ENCODE data around the gene DDX3X.

The DDX3X gene

DNA sequence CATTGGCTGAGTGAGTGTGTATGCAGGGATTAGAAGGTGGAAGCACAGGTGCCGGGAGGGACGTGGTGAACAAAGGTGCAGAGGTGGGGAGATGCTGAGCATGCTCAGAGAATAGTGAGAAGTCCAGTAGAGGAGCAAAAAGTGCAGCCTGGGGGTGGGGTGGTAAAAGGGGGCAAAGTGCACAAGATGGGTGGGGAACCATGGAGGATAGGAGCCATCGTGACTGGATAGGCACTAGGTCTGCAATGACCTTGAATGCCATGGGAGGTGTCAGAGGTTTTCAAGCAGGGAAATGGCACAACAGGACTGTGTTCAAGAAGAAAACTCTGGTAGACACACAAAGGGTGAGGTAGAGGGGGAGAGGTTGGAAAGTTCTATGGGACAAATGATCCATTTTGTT is 6.6 kb upstream of the DDX3X start:
- no peak for DNase-seq (ENCODE audit: low read depth, low spot score)

DNA sequence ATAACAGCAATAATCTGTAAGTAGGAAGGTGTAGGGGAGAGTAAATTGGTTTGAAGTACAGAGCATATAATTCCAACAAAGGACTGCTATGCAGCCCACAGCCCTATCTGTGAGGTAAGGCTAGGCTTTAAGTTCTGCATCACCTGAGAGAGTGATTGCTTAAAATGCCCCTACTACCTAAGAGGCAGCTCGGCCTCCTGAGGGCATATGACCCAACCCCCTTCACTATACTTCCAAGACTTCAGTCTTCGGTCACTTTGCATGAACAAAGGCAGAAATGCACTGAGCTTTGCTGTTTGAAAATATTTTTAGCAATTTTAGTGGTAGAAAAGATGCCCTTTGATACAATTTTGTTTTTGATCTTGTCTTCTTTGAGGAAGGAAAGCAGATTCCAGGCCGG is 4.9 kb upstream of the DDX3X start:
- no peak for DNase-seq (ENCODE audit: low read depth, low spot score)

DNA sequence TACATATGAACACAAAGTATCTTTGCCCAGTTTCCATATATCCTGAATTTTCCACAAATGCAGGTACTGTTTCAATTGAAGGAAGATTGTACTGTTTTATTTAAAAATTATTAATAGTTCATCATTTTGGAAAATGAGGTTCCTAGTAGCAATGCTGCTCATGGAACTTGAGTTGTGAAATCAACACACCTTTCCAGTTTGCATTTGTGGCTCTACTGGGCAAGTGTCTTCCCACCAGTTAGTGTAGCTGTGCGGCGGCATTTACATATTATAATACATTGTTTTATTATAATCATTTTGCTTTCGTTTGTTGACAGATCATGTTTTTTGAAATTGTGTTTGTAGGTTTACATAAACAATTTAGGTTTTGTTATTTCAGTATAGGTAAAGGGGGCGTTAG is 2.0 kb upstream of the DDX3X start:
- DNase-seq (ENCODE audit: low read depth, low spot score) = no peak

DNA sequence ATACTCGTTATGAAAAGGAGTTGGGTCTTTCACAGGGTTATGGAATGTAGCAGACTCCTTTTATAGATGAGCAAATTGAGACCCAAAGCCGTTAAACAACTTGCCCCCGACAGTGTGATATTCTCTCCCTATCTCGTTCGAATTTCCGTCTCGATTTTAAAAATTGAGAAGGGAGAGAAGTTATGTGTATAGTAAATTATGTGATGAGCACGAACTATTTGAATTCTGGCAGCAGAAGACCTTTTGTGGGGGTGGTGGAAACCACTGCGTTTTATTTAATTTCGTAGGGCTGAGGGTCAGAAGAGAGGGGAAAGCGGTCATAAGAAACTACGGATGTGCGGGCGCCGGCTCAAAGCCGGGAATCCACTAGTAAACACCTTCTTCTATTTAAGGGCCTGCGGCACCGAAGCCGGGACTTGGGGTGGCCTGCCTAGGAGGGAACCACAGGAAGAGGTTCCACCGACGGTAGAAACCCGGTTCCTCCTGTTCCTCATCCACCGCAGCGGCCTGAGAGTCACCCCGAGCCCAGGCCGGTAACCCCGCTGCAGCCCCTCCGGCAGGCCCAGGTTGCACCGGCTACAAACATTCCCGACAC is 1.5 kb upstream of the DDX3X start:
- DNase-seq (ENCODE audit: low read depth, low spot score) = no peak

DNA sequence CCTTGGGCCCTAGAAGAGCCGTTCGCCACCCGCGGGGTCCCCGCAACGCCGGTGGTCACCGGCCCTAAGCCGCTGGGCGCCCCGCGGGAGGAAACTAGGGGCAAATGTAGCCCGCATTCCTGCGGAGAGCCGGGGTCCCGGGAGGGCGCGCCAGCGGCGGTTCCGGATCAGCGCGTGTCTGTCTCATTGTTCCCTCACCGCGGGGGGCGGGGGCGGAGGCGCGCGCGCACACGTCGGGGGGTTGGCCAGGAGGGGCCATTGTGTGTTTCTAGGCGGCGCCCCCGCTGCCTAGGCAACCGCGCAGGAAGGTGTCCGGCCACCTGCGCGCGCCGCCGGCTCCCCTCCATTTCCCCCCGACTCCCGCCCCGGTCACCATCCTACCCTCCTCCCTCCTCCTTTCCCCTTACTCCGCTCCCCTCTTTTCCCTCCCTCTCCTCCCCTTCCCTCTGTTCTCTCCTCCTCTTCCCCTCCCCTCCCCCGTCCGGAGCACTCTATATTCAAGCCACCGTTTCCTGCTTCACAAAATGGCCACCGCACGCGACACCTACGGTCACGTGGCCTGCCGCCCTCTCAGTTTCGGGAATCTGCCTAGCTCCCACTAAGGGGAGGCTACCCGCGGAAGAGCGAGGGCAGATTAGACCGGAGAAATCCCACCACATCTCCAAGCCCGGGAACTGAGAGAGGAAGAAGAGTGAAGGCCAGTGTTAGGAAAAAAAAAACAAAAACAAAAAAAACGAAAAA is 789 bp upstream of the DDX3X start:
- DNase-seq (ENCODE audit: low read depth, low spot score) = peak; percentile 66

DNA sequence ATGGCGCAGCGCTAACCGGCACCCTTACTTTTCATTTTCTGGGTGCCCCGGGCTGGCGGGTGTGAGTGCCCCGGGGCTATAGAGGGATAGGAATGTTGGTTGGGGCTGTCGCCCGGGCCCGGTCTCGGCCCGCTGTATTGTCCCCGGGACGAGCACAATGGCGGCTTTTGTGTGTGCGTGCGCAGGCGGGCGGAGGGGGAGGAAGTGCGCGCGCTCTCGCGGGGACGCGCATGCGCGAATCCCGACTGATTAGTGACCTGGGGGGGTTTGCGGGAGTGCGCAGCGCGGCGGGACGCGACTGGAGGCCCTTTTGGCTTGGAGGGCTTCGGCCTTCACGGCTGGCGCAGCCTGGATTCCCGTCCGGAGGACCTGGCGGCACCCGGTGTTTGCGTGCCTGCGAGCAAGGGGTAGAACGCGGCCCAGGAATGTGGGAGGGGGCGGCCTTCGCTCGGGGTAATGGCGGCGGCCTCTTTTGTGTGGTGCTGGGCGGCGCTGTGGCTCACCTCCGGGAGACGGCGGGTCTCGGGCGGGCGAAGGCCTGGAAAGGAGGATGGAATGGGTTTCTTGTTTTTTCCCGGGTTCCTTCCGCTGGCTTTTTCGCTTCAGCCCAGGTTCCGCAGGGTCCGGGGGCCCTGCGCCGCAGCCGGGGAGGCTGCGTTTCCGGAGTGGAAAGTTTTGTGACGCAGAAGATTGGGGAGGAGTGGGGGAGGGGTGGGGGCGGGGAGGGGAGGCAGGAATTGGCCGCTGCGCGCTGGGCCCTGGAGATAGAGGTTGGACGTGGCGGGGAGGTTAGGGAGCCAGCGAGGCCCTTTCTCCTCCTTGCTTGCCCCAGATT is 618 bp downstream of the DDX3X start:
- DNase-seq (ENCODE audit: low read depth, low spot score) = peak; percentile 44

DNA sequence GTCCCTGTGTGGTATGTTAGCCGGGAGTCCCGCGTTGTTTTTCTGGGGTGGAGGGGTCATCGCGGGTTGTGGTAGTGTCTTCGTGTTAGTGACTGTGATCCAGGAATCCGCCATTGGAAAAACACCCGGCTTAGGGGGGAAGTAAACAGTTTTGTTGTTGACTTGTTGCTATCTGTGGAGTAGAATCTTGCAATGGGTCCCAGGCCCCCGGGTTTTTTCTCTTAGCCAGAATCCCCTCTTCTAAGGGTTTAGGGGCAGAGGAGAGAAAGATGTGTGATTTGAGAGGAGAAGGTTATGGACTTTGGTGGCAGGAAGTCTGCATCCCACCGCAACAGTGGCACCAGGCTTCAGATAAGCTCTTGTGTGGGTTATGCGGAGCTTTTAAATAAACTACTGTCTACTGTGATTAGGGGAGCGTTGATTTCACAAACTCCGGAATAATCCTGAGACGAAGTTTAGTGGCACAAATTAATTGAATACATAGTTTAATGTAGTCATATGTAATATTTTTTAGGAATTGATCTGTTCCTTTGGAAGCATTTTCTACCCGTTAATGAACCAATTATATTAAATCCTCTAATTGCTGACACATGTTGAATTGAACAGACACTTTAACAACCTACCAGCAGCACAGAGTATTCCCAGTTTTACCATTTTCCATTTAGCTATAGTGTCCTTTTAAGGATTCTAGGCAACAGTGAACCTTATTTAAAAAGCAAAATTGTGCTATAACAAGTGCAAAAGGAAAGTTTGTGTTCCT is 1.4 kb downstream of the DDX3X start:
- DNase-seq (ENCODE audit: low read depth, low spot score) = no peak

DNA sequence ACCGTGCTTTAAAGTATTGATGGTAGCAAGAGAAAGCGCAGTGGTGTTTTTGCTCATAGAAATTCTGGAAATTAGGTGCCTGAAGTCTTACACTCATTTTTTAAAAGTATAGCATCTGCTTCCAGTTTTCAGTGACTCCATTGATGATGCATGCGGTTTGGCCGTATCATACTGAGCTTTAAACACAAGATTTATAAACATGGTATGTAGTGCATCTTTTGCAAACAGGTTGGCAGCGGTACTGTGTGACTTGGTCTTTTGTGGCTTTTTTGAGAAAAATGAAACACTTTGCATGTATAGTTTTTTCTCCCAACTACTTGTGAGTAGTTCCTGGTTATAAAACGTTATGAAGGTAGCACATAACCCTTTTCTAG is 2.0 kb downstream of the DDX3X start:
- no peak for DNase-seq (ENCODE audit: low read depth, low spot score)

DNA sequence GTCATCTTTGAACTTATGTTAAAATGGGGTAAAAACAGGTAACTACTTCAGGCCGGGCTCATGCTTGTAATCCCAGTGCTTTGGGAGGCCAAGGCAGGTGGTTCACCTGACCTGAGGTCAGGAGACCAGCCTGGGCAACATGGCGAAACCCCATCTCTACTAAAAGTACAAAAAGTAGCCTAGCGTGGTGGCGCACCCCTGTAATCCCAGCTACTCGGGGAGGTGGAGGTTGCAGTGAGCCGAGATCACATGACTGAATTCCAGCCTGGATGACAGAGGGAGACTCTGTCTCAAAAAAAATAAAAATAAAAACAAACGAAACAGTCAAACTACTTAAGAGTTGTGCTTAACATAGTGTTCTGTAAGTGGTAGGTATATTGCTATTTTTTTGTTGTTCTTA is 2.5 kb downstream of the DDX3X start:
- DNase-seq (ENCODE audit: low read depth, low spot score) = no peak

DNA sequence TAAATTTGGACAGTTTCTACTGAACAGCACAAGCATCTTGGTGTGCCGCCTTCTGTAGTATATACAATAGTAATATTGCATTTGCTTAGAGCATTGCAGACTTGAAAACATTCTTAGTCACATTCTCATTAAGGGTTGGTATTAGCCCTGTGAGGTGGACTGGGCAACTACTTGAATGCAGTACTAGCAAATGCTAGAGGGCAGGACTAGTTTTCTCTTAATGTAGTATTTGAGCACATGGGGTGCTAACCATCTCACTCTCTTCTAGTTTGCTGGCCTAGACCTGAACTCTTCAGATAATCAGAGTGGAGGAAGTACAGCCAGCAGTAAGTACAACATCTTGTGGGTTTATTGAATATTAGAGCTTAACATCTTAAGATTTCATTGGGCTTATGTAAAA is 3.2 kb downstream of the DDX3X start:
- no peak for DNase-seq (ENCODE audit: low read depth, low spot score)

DNA sequence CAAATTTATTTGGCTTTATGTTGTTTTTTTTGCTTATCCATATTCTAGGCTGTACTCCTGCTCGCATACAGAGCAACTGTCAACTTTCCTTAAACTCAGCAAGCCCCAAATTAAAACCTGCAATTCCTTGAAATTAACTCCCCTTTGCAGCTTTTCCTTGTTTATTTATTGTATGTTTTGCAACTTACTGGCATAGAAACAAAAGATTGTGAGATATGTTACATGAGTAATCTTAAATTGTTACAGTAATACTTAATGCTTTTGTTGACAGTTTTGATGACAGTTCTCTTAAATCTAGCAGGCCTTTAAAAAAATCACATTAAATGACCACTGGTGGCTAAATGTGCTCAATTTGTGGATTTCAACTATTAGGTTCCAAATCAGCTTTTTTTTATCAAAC is 4.5 kb downstream of the DDX3X start:
- DNase-seq (ENCODE audit: low read depth, low spot score) = no peak

DNA sequence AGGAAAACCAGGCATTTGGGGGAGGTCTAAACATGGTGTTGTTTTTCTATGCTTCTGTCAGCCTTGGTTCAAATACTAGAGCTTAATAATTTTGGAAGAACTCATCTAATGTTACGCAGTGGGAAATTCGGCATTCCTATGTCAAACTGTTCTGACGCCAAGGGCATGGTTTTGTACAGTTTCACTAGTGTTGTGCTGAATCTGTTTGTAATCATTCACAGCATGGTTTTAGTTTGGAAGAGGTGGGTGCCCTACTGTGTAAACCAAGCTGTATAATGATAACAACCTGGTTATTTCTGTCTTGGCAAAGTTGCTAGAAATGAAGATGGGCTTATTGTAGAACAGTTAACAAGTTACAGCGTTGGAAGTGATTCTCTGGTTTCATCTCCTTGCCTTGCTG is 5.2 kb downstream of the DDX3X start:
- DNase-seq (ENCODE audit: low read depth, low spot score) = no peak

DNA sequence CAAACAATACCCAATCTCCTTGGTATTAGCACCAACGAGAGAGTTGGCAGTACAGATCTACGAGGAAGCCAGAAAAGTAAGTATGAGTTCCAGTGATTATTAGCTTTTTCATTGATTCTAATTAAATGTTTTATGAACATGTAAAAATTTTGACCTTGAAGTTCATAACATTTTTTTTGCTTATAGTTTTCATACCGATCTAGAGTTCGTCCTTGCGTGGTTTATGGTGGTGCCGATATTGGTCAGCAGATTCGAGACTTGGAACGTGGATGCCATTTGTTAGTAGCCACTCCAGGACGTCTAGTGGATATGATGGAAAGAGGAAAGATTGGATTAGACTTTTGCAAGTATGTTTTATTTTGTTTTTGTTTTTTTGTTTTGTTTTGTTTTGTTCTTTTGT is 10.1 kb downstream of the DDX3X start:
- DNase-seq (ENCODE audit: low read depth, low spot score) = no peak

DNA sequence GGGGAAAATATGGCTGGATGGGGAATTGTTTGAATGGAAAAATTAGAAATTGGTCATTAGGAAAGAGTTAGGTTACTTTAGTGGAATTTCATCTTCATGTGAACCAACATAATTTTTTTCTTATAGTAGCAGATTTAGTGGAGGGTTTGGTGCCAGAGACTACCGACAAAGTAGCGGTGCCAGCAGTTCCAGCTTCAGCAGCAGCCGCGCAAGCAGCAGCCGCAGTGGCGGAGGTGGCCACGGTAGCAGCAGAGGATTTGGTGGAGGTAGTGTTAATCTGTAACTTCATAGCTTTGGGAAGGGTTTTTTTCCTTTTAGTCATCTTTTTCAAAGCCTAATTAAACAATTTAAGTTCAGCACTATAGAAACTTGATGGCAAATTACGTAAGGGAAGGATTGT is 13.2 kb downstream of the DDX3X start:
- no peak for DNase-seq (ENCODE audit: low read depth, low spot score)

DNA sequence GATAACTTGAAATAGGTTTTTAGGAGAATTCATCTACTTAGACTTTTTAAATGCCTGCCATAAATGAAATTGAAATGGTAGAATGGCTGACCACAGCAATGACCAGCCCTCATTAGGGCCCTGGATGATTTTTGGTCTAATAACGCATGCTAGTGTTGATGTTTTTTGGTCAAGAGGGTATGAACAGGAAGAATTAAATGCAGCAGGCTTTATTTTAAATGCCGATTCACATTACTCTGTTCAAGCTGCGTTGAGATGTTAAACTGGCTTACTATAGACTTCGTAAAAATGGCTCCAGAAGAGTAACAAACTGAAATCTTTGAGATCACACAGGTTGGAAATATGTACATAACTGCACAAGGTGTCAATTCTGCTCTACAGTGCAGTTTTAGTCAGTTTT is 14.6 kb downstream of the DDX3X start:
- DNase-seq (ENCODE audit: low read depth, low spot score) = no peak

DNA sequence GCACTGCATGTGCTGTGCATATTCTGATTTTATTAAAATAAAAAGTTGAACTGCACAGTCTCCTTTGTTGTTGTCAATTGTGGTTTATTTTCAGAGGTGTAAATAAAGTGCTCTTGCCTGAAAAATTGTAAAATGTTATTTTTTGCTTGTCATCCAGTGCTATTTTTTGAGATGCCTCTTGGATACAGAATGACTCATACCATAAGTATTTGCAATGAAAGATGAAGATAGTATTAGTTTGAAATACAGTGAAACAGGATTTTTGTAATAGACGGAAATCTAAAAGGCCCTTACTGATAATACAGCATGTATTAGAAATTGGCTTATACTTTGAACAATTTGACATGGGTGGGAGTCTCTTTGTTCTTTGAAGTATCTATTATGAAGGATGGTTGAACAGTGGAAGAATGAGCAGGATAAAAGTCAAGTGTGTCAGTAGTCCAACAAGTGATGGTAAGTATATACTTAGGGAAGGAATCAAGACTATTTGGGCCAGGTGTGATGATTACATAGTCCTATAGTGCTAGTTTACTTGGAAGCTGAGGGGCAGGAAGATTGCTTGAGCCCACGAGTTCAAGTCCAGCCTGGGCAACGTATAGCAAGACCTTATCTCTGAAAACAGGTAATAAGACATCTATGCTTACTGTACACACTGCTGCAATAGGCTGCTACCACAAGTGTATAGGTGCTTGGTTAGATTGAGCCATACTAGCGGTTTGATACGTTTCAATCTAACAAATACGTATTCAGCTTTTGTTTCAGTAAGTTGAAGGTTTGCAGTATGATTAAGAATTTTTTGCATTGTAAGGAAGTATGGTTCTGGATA is 16.4 kb downstream of the DDX3X start:
- DNase-seq (ENCODE audit: low read depth, low spot score) = no peak

DNA sequence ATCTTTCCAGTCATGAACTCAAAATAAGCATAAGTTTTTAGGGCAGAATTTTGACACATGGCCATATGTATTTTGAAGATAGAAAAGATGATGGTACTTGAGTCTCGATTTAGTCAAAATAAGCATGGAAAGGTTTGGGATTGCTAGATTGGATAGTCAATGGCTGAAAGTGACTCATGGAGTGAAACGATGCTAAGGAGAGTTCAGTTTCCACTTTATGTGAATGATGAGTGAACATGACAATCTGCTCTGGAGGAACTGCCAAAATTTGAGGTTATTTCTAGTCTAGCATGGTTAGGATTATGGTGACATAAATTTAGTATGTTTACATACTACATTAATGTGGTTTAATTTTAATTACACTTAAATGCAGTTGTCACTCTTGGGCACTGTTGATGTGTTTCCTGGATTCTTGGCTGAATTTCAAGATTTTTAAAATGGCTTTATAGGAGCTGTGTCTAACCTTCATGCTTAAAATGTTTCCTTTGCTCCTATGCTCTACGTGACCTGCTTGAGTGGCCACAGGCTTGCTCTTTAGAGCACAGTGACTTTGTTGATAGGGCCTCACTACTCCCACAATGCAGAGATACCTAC is 17.1 kb downstream of the DDX3X start:
- no peak for DNase-seq (ENCODE audit: low read depth, low spot score)

DNA sequence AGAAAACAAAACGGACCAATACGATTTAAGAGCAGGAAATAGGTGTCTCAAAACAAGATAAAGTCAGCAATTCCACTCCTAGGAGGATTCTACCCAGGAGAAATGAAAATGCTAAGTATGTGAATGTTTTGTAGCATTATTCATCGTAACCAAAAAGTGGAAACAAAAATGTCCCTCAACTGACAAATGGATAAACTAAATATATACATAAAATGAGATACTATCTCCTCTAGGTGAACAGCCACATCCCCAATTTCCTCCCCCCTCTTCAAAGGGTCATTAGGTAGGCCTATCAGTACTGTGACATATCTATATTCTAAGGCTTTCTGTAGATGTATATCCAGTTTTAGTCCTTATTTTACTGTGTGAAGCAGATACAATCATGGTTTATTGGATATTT is 18.0 kb downstream of the DDX3X start:
- no peak for DNase-seq (ENCODE audit: low read depth, low spot score)

DNA sequence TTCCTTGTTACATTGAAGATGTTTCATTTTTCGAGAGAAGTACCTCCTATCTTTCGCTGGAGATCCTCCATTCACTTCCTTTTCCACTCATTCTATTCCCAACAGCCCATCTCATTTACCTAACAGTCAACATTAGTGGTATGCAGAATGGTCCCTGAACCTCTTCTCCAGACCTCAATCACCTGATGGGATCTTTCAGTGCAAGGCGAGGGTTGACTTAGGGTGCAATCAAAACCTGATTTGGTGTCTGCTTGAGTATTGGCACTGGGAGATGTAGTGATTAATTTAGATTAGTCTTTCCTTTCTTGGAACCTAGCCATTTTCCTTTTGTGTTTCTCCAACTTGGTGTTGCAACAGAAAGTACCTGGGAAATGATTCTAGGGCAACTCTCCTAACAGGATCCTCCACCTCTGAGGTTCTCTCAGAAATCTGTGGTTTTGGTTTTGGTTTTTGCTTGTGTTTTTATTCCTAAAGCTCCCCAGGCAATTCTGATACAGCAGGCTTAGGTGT is 18.4 kb downstream of the DDX3X start:
- DNase-seq (ENCODE audit: low read depth, low spot score) = no peak

DNA sequence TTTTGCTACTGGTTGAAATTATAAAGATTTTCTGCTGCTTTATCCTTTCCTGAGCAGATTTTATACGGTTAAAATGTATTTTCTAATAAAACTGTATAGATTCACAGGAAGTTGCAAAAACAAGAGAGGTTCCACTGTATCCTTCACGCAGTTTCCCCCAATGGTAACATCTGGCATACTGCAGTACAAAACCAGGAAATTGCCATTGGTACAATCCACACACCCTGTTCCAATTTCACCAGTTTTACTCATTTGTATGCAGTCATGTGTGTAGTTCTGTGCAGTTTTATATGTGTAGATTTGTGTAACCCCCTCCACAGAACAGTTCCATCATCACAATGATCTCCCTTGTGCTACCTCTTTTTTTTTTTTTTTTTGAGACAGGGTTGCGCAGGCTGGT is 20.0 kb downstream of the DDX3X start:
- no peak for DNase-seq (ENCODE audit: low read depth, low spot score)

DNA sequence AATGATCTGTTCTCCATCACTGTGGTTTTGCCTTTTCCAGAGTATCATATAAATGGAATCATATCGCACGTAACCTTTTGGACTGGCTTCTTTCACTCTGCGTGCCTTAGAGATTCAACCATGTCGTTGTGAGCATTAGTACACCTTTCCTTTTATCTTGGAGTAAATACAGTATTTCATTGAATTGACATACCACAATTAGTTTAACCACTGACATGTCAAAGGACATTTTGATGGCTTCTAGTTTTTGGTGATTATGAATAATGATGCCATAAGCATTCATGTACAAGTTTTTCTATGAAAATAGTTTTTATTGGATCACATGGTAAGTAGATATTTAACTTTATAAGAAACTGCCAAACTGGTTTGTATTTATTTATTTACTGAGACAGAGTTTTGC is 35.2 kb downstream of the DDX3X start:
- DNase-seq (ENCODE audit: low read depth, low spot score) = no peak
